Osteocyte (in vitro differentiated cells): ENCODE data around the gene ZFP64. TPM values are rescaled to one million over a fixed set of nuclear protein-coding genes. Genes with fewer than 3 reads are reported as not detected.

Experiments used
- DNase-seq: peaks from one replicate; pipeline ENCODE4 v3.0.0; 2021; ENCODE audit warnings: mixed read lengths; ENCODE audit not compliant: unreplicated experiment; ENCODE audit errors: extremely low spot score
- H3K27ac Mint-ChIP-seq: one replicate; pipeline ENCODE4 v1.8.0; 2021; ENCODE audit warnings: mild to moderate bottlenecking, mixed read lengths; ENCODE audit not compliant: unreplicated experiment
- H3K27me3 Mint-ChIP-seq: one replicate; pipeline ENCODE4 v1.8.0; 2021; ENCODE audit warnings: mixed read lengths; ENCODE audit not compliant: unreplicated experiment
- H3K36me3 Mint-ChIP-seq: one replicate; pipeline ENCODE4 v1.8.0; 2021; ENCODE audit warnings: mixed read lengths; ENCODE audit not compliant: unreplicated experiment
- H3K4me1 Mint-ChIP-seq: one replicate; pipeline ENCODE4 v1.8.0; 2021; ENCODE audit warnings: mixed read lengths; ENCODE audit not compliant: unreplicated experiment
- H3K4me3 Mint-ChIP-seq: one replicate; pipeline ENCODE4 v1.8.0; 2021; ENCODE audit warnings: mild to moderate bottlenecking, moderate library complexity, mixed read lengths; ENCODE audit not compliant: unreplicated experiment
- H3K9me3 Mint-ChIP-seq: one replicate; pipeline ENCODE4 v1.8.0; 2021; ENCODE audit warnings: mixed read lengths; ENCODE audit not compliant: unreplicated experiment
- total RNA-seq: library from RNA; stranded (reverse); gene quantifications from 2 replicates; pipeline ENCODE4 v1.2.1, GENCODE V29; 2021
- TF ChIP-seq, protein P1 (sequence below): fragments of 200-600 bp; sonication (generic); IDR thresholded peaks from 2 replicates; pipeline ENCODE4 v1.5.0; 2021; ENCODE audit warnings: antibody characterized with exemption, mild to moderate bottlenecking, moderate library complexity

The ZFP64 gene
- total RNA-seq, 1 donor from 2014 or later, result 21.0 TPM

DNA sequence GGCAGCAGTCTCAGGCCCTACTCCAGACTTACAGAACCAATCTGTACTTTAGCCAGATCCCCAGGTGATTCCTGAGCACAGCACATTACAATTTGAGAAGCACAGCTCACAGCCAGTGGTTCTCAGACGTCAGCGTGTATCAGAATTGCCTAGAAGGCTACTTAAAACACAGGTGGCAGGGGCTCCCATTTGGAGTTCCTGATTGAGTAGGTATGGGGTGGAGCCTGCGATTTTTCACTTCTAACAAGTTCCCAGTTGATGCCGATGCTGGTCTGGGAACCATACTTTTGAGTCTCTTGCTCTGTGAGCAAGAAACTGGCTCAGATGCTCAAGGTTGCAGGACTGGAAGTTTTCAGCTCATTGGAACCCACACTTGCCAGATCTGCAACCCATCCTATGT lies 89.5 kb downstream of the ZFP64 start:
- Mint-ChIP-seq H3K4me1 (peaks cover 23% of the 10 kb centered on the region), H3K36me3 (no peaks in the 10 kb centered on the region), H3K27me3 (peaks cover 4% of the 10 kb centered on the region), H3K9me3 (no peaks in the 10 kb centered on the region), H3K27ac (no peak overlapping the region), H3K4me3 (no peak overlapping the region)
- no peak for DNase-seq
- TF ChIP-seq, protein P1, sequence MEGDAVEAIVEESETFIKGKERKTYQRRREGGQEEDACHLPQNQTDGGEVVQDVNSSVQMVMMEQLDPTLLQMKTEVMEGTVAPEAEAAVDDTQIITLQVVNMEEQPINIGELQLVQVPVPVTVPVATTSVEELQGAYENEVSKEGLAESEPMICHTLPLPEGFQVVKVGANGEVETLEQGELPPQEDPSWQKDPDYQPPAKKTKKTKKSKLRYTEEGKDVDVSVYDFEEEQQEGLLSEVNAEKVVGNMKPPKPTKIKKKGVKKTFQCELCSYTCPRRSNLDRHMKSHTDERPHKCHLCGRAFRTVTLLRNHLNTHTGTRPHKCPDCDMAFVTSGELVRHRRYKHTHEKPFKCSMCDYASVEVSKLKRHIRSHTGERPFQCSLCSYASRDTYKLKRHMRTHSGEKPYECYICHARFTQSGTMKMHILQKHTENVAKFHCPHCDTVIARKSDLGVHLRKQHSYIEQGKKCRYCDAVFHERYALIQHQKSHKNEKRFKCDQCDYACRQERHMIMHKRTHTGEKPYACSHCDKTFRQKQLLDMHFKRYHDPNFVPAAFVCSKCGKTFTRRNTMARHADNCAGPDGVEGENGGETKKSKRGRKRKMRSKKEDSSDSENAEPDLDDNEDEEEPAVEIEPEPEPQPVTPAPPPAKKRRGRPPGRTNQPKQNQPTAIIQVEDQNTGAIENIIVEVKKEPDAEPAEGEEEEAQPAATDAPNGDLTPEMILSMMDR, result no peak
